ENCODE measurements around the gene SHC3.

- TF ChIP-seq POLR2AphosphoS5 (IDR thresholded peaks at IDR 0.05; ENCODE audit: low read depth, low read length) (no peak), SIN3A (IDR thresholded peaks at IDR 0.05; ENCODE audit: borderline replicate concordance, insufficient read depth, low read length) (no peak), TAF1 (IDR thresholded peaks at IDR 0.05; ENCODE audit: borderline replicate concordance, insufficient read depth, low read length) (no peak)
- TF ChIP-seq, protein P1, sequence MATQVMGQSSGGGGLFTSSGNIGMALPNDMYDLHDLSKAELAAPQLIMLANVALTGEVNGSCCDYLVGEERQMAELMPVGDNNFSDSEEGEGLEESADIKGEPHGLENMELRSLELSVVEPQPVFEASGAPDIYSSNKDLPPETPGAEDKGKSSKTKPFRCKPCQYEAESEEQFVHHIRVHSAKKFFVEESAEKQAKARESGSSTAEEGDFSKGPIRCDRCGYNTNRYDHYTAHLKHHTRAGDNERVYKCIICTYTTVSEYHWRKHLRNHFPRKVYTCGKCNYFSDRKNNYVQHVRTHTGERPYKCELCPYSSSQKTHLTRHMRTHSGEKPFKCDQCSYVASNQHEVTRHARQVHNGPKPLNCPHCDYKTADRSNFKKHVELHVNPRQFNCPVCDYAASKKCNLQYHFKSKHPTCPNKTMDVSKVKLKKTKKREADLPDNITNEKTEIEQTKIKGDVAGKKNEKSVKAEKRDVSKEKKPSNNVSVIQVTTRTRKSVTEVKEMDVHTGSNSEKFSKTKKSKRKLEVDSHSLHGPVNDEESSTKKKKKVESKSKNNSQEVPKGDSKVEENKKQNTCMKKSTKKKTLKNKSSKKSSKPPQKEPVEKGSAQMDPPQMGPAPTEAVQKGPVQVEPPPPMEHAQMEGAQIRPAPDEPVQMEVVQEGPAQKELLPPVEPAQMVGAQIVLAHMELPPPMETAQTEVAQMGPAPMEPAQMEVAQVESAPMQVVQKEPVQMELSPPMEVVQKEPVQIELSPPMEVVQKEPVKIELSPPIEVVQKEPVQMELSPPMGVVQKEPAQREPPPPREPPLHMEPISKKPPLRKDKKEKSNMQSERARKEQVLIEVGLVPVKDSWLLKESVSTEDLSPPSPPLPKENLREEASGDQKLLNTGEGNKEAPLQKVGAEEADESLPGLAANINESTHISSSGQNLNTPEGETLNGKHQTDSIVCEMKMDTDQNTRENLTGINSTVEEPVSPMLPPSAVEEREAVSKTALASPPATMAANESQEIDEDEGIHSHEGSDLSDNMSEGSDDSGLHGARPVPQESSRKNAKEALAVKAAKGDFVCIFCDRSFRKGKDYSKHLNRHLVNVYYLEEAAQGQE (IDR thresholded peaks at IDR 0.05; ENCODE audit: insufficient read depth in 1 of 2, low read depth in 2 of 2, low read length in 2 of 2), result no peak
These were observed 82.7 kb downstream of the SHC3 start for GRCh38 chr9:89095761-89096528.
